Caco-2 (cell line): ENCODE measurements around the gene SPSB4. TPM values are rescaled to one million over a fixed set of nuclear protein-coding genes. Genes with fewer than 3 reads are reported as not detected.

Source experiments
- Bru-seq: library from RNA; stranded (reverse); fragments of 400-500 nt; gene quantifications from one replicate; lab custom pipeline; 2021; lab: Mats Ljungman, UMichigan
- BruChase-seq, 2 experiments: library from RNA; stranded (reverse); fragments of 400-500 nt; gene quantifications; one replicate each; lab custom pipeline; 2021; lab: Mats Ljungman, UMichigan
- BruUV-seq: library from RNA; stranded (reverse); fragments of 400-500 nt; replicated peaks from 2 replicates; lab custom pipeline; 2021; lab: Mats Ljungman, UMichigan
- CTCF ChIA-PET: fragments of 300-600 bp; sonication (Branson Sonifier 250); formaldehyde crosslinking; loops from one replicate; lab custom pipeline; 2022; ENCODE audit warnings: antibody characterized with exemption; lab: Charles Lee
- POLR2A ChIA-PET: fragments of 300-600 bp; sonication (Branson Sonifier 250); formaldehyde crosslinking; loops from one replicate; lab custom pipeline; 2022; ENCODE audit warnings: antibody characterized with exemption; lab: Charles Lee
- DNase-seq, 2 experiments: peaks; one replicate each; pipeline versions ENCODE4 v3.0.0 to v3.0.0-alpha.2; 2020 to 2022
- H3K27me3 ChIP-seq: replicated peaks from 2 replicates; pipeline ENCODE4 v1.6.0; 2011; ENCODE audit warnings: low read length; ENCODE audit not compliant: control insufficient read depth, insufficient read depth
- H3K36me3 ChIP-seq: 2 replicates; pipeline ENCODE4 v1.5.1; 2011; ENCODE audit warnings: low read length; ENCODE audit not compliant: control insufficient read depth, insufficient read depth
- H3K4me1 ChIP-seq: fragments of 250-450 bp; sonication (Bioruptor Pico); 2 replicates; pipeline ENCODE4 v1.5.1; 2020; ENCODE audit warnings: mild to moderate bottlenecking
- H3K4me3 ChIP-seq: 2 replicates; pipeline ENCODE4 v1.5.1; 2011; ENCODE audit warnings: low read depth, mild to moderate bottlenecking, control low read depth, low read length
- H3K9me3 ChIP-seq: fragments of 250-450 bp; sonication (Bioruptor Pico); 2 replicates; pipeline ENCODE4 v1.5.1; 2020; ENCODE audit warnings: mild to moderate bottlenecking, moderate library complexity
- H3K27ac Mint-ChIP-seq: one replicate; pipeline ENCODE4 v1.8.0; 2022; ENCODE audit warnings: mixed read lengths; ENCODE audit not compliant: unreplicated experiment
- H3K27me3 Mint-ChIP-seq: one replicate; pipeline ENCODE4 v1.8.0; 2022; ENCODE audit warnings: mixed read lengths; ENCODE audit not compliant: insufficient read depth, unreplicated experiment
- H3K36me3 Mint-ChIP-seq: one replicate; pipeline ENCODE4 v1.8.0; 2022; ENCODE audit warnings: mild to moderate bottlenecking, mixed read lengths; ENCODE audit not compliant: insufficient read depth, unreplicated experiment
- H3K4me1 Mint-ChIP-seq: one replicate; pipeline ENCODE4 v1.8.0; 2022; ENCODE audit warnings: low read depth, mixed read lengths; ENCODE audit not compliant: unreplicated experiment
- H3K4me3 Mint-ChIP-seq: one replicate; pipeline ENCODE4 v1.8.0; 2022; ENCODE audit warnings: mild to moderate bottlenecking, moderate library complexity, mixed read lengths; ENCODE audit not compliant: unreplicated experiment
- H3K9me3 Mint-ChIP-seq: one replicate; pipeline ENCODE4 v1.8.0; 2022; ENCODE audit warnings: mixed read lengths; ENCODE audit not compliant: unreplicated experiment
- intact Hi-C: fragments of 100-400 bp; cut with micrococcal nuclease; formaldehyde crosslinking; loops from one replicate; pipeline ENCODE4 v1.10.0; 2022; ENCODE audit not compliant: unreplicated experiment
- long read RNA-seq: library from polyadenylated mRNA; stranded (forward); transcript quantifications from one replicate; pipeline ENCODE4 v2.0.0, GENCODE V29; 2022
- total RNA-seq: library from RNA; stranded (reverse); gene quantifications from 2 replicates; pipeline ENCODE4 v1.2.3, GENCODE V29; 2022
- TF ChIP-seq, protein P1 (sequence below), 2 experiments: fragments of 200-600 bp in 1 of 2; IDR thresholded peaks; 1 replicate in 1 of 2; 2 replicates in 1 of 2; pipeline versions ENCODE4 v1.5.1 to v1.8.0; 2011 to 2022; ENCODE audit warnings: antibody characterized with exemption in 1 of 2, control low read depth in 1 of 2, inconsistent platforms in 1 of 2, low read depth in 1 of 2, low read length in 1 of 2, mild to moderate bottlenecking in 1 of 2, moderate library complexity in 1 of 2; ENCODE audit not compliant: insufficient read depth in 1 of 2, severe bottlenecking in 1 of 2, unreplicated experiment in 1 of 2

SPSB4 gene
- not detected in 2 replicates for total RNA-seq
- percentile 4 among the genes with signal in this experiment for Bru-seq, nascent RNA
- percentile 8 among the genes with signal in this experiment for BruChase-seq, experiment 1, labeled RNA remaining after a 2-hour chase
- percentile 9 among the genes with signal in this experiment for BruChase-seq, experiment 2, labeled RNA remaining after a 6-hour chase
- long read RNA-seq, partial matches to known transcripts: 0 of 1 reads
- long read RNA-seq, other reads (novel, unspliced or antisense): 1 of 1 reads

- Mint-ChIP-seq H3K4me3 (no peak within 1 kb of the TSS), H3K4me1 (no peaks in the 10 kb centered on the region), H3K27me3 (peaks cover 7% of the 10 kb centered on the region), H3K9me3 (no peaks in the 10 kb centered on the region), H3K27ac (no peak within 1 kb of the TSS), H3K36me3 (no peaks in the 10 kb centered on the region)
- intact Hi-C loops: no loop called here
- H3K27me3 ChIP-seq: no peaks in the 10 kb centered on the region
- H3K9me3 ChIP-seq: no peaks in the 10 kb centered on the region
- DNase-seq: no peak
- CTCF ChIA-PET: no interaction called here
- no peaks in the 10 kb centered on the region for H3K36me3 ChIP-seq
- no TSS peak for BruUV-seq
- no peak within 1 kb of the TSS for H3K4me3 ChIP-seq
- TF ChIP-seq, protein P1, sequence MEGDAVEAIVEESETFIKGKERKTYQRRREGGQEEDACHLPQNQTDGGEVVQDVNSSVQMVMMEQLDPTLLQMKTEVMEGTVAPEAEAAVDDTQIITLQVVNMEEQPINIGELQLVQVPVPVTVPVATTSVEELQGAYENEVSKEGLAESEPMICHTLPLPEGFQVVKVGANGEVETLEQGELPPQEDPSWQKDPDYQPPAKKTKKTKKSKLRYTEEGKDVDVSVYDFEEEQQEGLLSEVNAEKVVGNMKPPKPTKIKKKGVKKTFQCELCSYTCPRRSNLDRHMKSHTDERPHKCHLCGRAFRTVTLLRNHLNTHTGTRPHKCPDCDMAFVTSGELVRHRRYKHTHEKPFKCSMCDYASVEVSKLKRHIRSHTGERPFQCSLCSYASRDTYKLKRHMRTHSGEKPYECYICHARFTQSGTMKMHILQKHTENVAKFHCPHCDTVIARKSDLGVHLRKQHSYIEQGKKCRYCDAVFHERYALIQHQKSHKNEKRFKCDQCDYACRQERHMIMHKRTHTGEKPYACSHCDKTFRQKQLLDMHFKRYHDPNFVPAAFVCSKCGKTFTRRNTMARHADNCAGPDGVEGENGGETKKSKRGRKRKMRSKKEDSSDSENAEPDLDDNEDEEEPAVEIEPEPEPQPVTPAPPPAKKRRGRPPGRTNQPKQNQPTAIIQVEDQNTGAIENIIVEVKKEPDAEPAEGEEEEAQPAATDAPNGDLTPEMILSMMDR (IDR thresholded peaks at IDR 0.05; ENCODE audit: insufficient read depth in 1 of 2, low read depth in 1 of 2, low read length in 1 of 2, severe bottlenecking in 1 of 2, unreplicated experiment in 1 of 2): no peak
- POLR2A ChIA-PET: no interaction called here
- no peaks in the 10 kb centered on the region for H3K4me1 ChIP-seq
Measured at GRCh38 chr3:141050576-141051442, at the start of gene SPSB4. Gene SPSB4 (plus strand): TSS chr3:141051347. CDS start chr3:141066105, 14,758 bp downstream.

- TF ChIP-seq, protein P1 (IDR thresholded peaks at IDR 0.05; ENCODE audit: insufficient read depth in 1 of 2, low read depth in 1 of 2, low read length in 1 of 2, severe bottlenecking in 1 of 2, unreplicated experiment in 1 of 2): no peak
- H3K36me3 ChIP-seq: no peaks in the 10 kb centered on the region
- CTCF ChIA-PET: no interaction called here
- H3K36me3 Mint-ChIP-seq: no peaks in the 10 kb centered on the region
- H3K27me3 Mint-ChIP-seq: no peaks in the 10 kb centered on the region
- H3K27me3 ChIP-seq: no peaks in the 10 kb centered on the region
- H3K27ac Mint-ChIP-seq: no peak overlapping the region
- no peaks in the 10 kb centered on the region for H3K9me3 Mint-ChIP-seq
- POLR2A ChIA-PET: no interaction called here
- H3K4me3 ChIP-seq: no peak overlapping the region
- no peak overlapping the region for H3K4me3 Mint-ChIP-seq
- intact Hi-C loops: no loop called here
- no peak for DNase-seq
- H3K4me1 ChIP-seq: no peaks in the 10 kb centered on the region
- no TSS peak for BruUV-seq
- H3K9me3 ChIP-seq: 0 out of 2 replicates have a peak, but pooled peaks cover 3% of the 10 kb centered on the region
- no peaks in the 10 kb centered on the region for H3K4me1 Mint-ChIP-seq
Measured at GRCh38 chr3:141006344-141006743, 44.8 kb upstream of the SPSB4 start.

- POLR2A ChIA-PET: interaction anchor here (0.7 kb wide), 1 partner anchor 742 kb away, joined by 3 read pairs; no protein-coding TSS in a partner anchor
- Histone ChIP-seq H3K4me1 (no peaks in the 10 kb centered on the region), H3K4me3 (no peak overlapping the region), H3K36me3 (no peaks in the 10 kb centered on the region), H3K9me3 (0 out of 2 replicates have a peak, but pooled peaks cover 3% of the 10 kb centered on the region), H3K27me3 (no peaks in the 10 kb centered on the region)
- Mint-ChIP-seq H3K27me3 (no peaks in the 10 kb centered on the region), H3K27ac (no peak overlapping the region), H3K4me3 (no peak overlapping the region), H3K4me1 (no peaks in the 10 kb centered on the region), H3K36me3 (no peaks in the 10 kb centered on the region), H3K9me3 (no peaks in the 10 kb centered on the region)
- CTCF ChIA-PET: interaction anchor here (1.2 kb wide), 1 partner anchor 97 kb away, joined by 6 read pairs; no protein-coding TSS in a partner anchor
- intact Hi-C loops: no loop called here
- DNase-seq: no peak
- BruUV-seq: no TSS peak
- TF ChIP-seq, protein P1 (IDR thresholded peaks at IDR 0.05; ENCODE audit: insufficient read depth in 1 of 2, low read depth in 1 of 2, low read length in 1 of 2, severe bottlenecking in 1 of 2, unreplicated experiment in 1 of 2): no peak
Measured at GRCh38 chr3:141009496-141009895, 41.7 kb upstream of the SPSB4 start.
